Measurements from ENCODE around the gene CACNA1D. TPM values are rescaled to one million over a fixed set of nuclear protein-coding genes. Genes with fewer than 3 reads are reported as not detected.

The CACNA1D gene
- total and polyA plus RNA-seq, 2 donors from 2014 or later: 3.7 to 35.7 TPM

GRCh38 chr3:53775018-53775417 lies 280.6 kb downstream of the CACNA1D start:
- H3K9ac ChIP-seq (ENCODE audit: low read length in 3 of 3): no peak overlapping the region
- H3K4me1 ChIP-seq (ENCODE audit: control insufficient read depth in 2 of 3, insufficient read depth in 2 of 3, low read depth in 1 of 3, low read length in 3 of 3): no peaks in the 10 kb centered on the region
- peaks cover 0 to 1% (median 0%) of the 10 kb centered on the region in 3 donors for H3K36me3 ChIP-seq (ENCODE audit: control insufficient read depth in 2 of 3, insufficient read depth in 3 of 3, low read length in 3 of 3)
- no peak overlapping the region for H3K27ac ChIP-seq (ENCODE audit: low read depth in 2 of 2, low read length in 2 of 2)
- DNase-seq: no peak
- no peaks in the 10 kb centered on the region for H3K9me3 ChIP-seq (ENCODE audit: control insufficient read depth in 2 of 3, insufficient read depth in 1 of 3, low read length in 3 of 3)
- intact Hi-C loops (cut with DNase I): no loop called here
- FAIRE-seq: no peak
- no peak overlapping the region for H3K4me3 ChIP-seq (ENCODE audit: low read length in 3 of 3)
- H3K27me3 ChIP-seq (ENCODE audit: control insufficient read depth, insufficient read depth, low read length): no peaks in the 10 kb centered on the region
- no peak for TF ChIP-seq CTCF (IDR thresholded peaks at IDR 0.05; ENCODE audit: borderline replicate concordance, extremely low read depth, insufficient read depth)

- DNase-seq: peak in 3 of 5 donors; percentile 16 to 51 (median 30)
- H3K9ac ChIP-seq (ENCODE audit: low read length in 3 of 3): no peak overlapping the region
- H3K4me1 ChIP-seq (ENCODE audit: control insufficient read depth in 2 of 3, insufficient read depth in 2 of 3, low read depth in 1 of 3, low read length in 3 of 3): no peaks in the 10 kb centered on the region
- no peak for TF ChIP-seq CTCF (IDR thresholded peaks at IDR 0.05; ENCODE audit: borderline replicate concordance, extremely low read depth, insufficient read depth)
- intact Hi-C loops (cut with DNase I): no loop called here
- H3K27ac ChIP-seq (ENCODE audit: low read depth in 2 of 2, low read length in 2 of 2): no peak overlapping the region
- FAIRE-seq: no peak
- H3K27me3 ChIP-seq (ENCODE audit: control insufficient read depth, insufficient read depth, low read length): no peaks in the 10 kb centered on the region
- no peak overlapping the region for H3K4me3 ChIP-seq (ENCODE audit: low read length in 3 of 3)
- H3K9me3 ChIP-seq (ENCODE audit: control insufficient read depth in 2 of 3, insufficient read depth in 1 of 3, low read length in 3 of 3): no peaks in the 10 kb centered on the region
- H3K36me3 ChIP-seq (ENCODE audit: control insufficient read depth in 2 of 3, insufficient read depth in 3 of 3, low read length in 3 of 3): no peaks in the 10 kb centered on the region
Measured at GRCh38 chr3:53775834-53776251, 281.4 kb downstream of the CACNA1D start.

- Histone ChIP-seq H3K27me3 (ENCODE audit: control insufficient read depth, insufficient read depth, low read length) (no peaks in the 10 kb centered on the region), H3K27ac (ENCODE audit: low read depth in 2 of 2, low read length in 2 of 2) (no peak overlapping the region), H3K9ac (ENCODE audit: low read length in 3 of 3) (no peak overlapping the region)
Measured at GRCh38 chr3:53776494-53777101, 282.2 kb downstream of the CACNA1D start.

More at GRCh38 chr3:53776494-53777101, 282.2 kb downstream of the CACNA1D start:
- Histone ChIP-seq H3K9me3 (ENCODE audit: control insufficient read depth in 2 of 3, insufficient read depth in 1 of 3, low read length in 3 of 3) (no peaks in the 10 kb centered on the region), H3K36me3 (ENCODE audit: control insufficient read depth in 2 of 3, insufficient read depth in 3 of 3, low read length in 3 of 3) (no peaks in the 10 kb centered on the region), H3K4me3 (ENCODE audit: low read length in 3 of 3) (no peak overlapping the region), H3K4me1 (ENCODE audit: control insufficient read depth in 2 of 3, insufficient read depth in 2 of 3, low read depth in 1 of 3, low read length in 3 of 3) (no peaks in the 10 kb centered on the region)
- intact Hi-C loops (cut with DNase I): no loop called here
- no peak for FAIRE-seq
- no peak for TF ChIP-seq CTCF (IDR thresholded peaks at IDR 0.05; ENCODE audit: borderline replicate concordance, extremely low read depth, insufficient read depth)
- DNase-seq: peak in 2 of 5 donors; percentile 17 to 30

Data from kidney (tissue), 14 donors.